Tibial nerve (tissue), 4 donors: ENCODE measurements around the gene RANBP17. TPM values are rescaled to one million over a fixed set of nuclear protein-coding genes. Genes with fewer than 3 reads are reported as not detected.
A peak's percentile ranks its signal among the peaks of the same experiment; 100 is the strongest.

Experiments
- DNase-seq, 2 donors: peaks; one replicate each; pipeline ENCODE4 v3.0.0-alpha.2; 2019; ENCODE audit warnings: low spot score in 2 of 2
- H3K27ac ChIP-seq, 4 donors: fragments of 200-600 bp; sonication (generic) in 3 of 4; one replicate each; pipeline ENCODE4 v1.5.1; 2017 to 2019; ENCODE audit warnings: mild to moderate bottlenecking in 1 of 4
- H3K27me3 ChIP-seq, 2 donors: fragments of 200-600 bp; sonication (generic) in 1 of 2; one replicate each; pipeline versions ENCODE4 v1.5.1 to v1.6.0; 2017 to 2019
- H3K36me3 ChIP-seq, 3 donors: fragments of 200-600 bp; sonication (generic); one replicate each; pipeline ENCODE4 v1.5.1; 2018 to 2019
- H3K4me1 ChIP-seq, 4 donors: fragments of 200-600 bp; sonication (generic) in 3 of 4; one replicate each; pipeline ENCODE4 v1.5.1; 2017 to 2019
- H3K4me3 ChIP-seq, 4 donors: fragments of 200-600 bp; sonication (generic) in 3 of 4; one replicate each; pipeline ENCODE4 v1.5.1; 2017 to 2019; ENCODE audit warnings: mild to moderate bottlenecking in 1 of 4, moderate library complexity in 1 of 4
- H3K9me3 ChIP-seq, 4 donors: fragments of 200-600 bp; sonication (generic) in 3 of 4; one replicate each; pipeline ENCODE4 v1.5.1; 2017 to 2019
- EP300 ChIP-seq, 2 donors: sonication (generic); formaldehyde crosslinking; IDR thresholded peaks; one replicate each; pipeline ENCODE4 v1.6.1; 2017; ENCODE audit warnings: antibody characterized with exemption in 2 of 2, mild to moderate bottlenecking in 1 of 2
- POLR2A ChIP-seq, 2 donors: fragments of 450-650 bp; IDR thresholded peaks; one replicate each; pipeline ENCODE4 v1.6.1; 2017; ENCODE audit warnings: antibody characterized with exemption in 2 of 2, mild to moderate bottlenecking in 2 of 2, moderate library complexity in 2 of 2
- WGBS, 2 donors: methylation state at CpG; one replicate each; pipeline ENCODE4 v1.1.5; 2018; 5-methylcytosine and 5-hydroxymethylcytosine counted together
- total RNA-seq, 4 donors: library from RNA; depleted of rRNA; stranded (reverse); fragments of >200 nt; gene quantifications; one replicate each; pipeline ENCODE4 v1.1.0, GENCODE V29; 2016
- TF ChIP-seq, protein P1 (sequence below), 5 experiments: fragments of 200-600 bp in 3 of 5; fragments of 450-650 bp in 2 of 5; sonication (generic) in 3 of 5; IDR thresholded peaks; one replicate each; pipeline ENCODE4 v1.5.1; 2016 to 2019; ENCODE audit warnings: antibody characterized with exemption in 5 of 5, mild to moderate bottlenecking in 3 of 5, moderate library complexity in 2 of 5

The RANBP17 gene
- total RNA-seq, 4 donors from 2014 or later: 10.8 to 34.5 (median 17.6) TPM

DNA sequence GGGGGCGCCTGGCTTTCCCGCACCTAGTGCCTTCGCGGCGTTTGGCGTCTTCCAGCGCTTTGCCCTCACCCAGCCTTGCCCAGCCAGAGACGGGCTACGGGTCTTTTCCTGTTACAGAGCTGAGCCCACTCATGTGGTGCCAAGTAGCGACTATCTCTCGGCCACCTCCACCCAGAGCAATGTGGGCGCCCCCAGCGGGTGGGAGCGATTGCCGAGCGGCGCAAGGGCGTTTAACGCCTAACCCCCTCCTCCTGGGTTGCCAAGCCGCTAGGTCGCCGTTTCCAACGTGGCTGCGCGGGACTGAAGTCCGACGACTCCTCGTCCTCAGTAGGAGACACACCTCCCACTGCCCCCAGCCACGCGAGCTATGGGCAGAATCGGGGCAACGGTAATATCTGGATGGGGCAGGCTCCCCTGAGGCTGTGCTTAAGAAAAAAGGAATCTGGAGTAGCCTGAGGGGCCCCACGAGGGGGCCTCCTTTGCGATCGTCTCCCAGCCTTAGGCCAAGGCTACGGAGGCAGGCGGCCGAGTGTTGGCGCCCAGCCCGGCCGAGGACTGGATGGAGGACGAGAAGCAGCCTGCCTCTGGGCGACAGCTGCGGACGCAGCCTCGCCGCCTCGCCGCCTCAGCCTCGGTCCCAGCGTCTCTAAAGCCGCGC, 453.0 kb downstream of the RANBP17 start:
- H3K4me3 ChIP-seq: peak overlapping the region in 1 of 4 donors; percentile 26
- DNase-seq: no peak
- H3K27me3 ChIP-seq: peaks cover 0 to 100% of the 10 kb centered on the region in 2 donors

DNA sequence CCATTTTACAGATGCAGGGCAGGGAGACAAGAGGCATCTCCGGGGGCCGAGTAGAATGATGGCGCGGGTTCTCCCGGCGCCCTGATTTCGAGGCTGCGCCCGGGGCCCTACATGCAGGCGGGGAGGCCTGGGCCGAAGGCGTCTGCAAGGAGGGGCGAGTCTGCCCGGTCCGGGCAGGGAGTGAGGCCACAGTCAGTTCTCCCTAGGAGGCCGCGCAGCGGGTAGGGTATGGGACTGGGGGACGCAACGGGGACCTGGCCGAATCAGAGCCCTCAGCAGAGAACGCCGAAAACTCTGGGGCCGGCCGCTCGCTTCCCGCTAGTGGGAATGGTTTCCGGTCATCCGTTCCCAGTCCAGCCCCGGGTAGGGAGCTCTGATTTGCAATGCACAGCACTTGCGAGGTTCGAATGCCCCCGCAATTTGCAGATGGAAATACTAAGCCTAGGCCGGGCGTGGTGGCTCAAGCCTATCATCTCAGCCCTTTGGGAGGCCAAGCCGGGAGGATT, 453.6 kb downstream of the RANBP17 start:
- no peaks in the 10 kb centered on the region for H3K9me3 ChIP-seq
- TF ChIP-seq, protein P1, sequence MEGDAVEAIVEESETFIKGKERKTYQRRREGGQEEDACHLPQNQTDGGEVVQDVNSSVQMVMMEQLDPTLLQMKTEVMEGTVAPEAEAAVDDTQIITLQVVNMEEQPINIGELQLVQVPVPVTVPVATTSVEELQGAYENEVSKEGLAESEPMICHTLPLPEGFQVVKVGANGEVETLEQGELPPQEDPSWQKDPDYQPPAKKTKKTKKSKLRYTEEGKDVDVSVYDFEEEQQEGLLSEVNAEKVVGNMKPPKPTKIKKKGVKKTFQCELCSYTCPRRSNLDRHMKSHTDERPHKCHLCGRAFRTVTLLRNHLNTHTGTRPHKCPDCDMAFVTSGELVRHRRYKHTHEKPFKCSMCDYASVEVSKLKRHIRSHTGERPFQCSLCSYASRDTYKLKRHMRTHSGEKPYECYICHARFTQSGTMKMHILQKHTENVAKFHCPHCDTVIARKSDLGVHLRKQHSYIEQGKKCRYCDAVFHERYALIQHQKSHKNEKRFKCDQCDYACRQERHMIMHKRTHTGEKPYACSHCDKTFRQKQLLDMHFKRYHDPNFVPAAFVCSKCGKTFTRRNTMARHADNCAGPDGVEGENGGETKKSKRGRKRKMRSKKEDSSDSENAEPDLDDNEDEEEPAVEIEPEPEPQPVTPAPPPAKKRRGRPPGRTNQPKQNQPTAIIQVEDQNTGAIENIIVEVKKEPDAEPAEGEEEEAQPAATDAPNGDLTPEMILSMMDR (IDR thresholded peaks at IDR 0.05): no peak
- TF ChIP-seq POLR2A (IDR thresholded peaks at IDR 0.05) (no peak), EP300 (IDR thresholded peaks at IDR 0.05) (no peak)
- WGBS, 2 donors: 4% methylated on average over 20 to 36 of the region's 36 CpGs
- H3K36me3 ChIP-seq: no peaks in the 10 kb centered on the region
- peaks cover 0 to 68% (median 36%) of the 10 kb centered on the region in 4 donors for H3K4me1 ChIP-seq
- no peak overlapping the region for H3K27ac ChIP-seq
- DNase-seq: no peak
- H3K27me3 ChIP-seq: peaks cover 0 to 100% of the 10 kb centered on the region in 2 donors
- peak overlapping the region in 1 of 4 donors; percentile 26 for H3K4me3 ChIP-seq

More for the DNA sequence above, 453.0 kb downstream of the RANBP17 start:
- no peaks in the 10 kb centered on the region for H3K9me3 ChIP-seq
- peaks cover 0 to 74% (median 36%) of the 10 kb centered on the region in 4 donors for H3K4me1 ChIP-seq
- TF ChIP-seq POLR2A (IDR thresholded peaks at IDR 0.05): no peak
- TF ChIP-seq EP300 (IDR thresholded peaks at IDR 0.05): no peak
- TF ChIP-seq, protein P1 (IDR thresholded peaks at IDR 0.05): no peak
- 2 to 12% methylated on average over 48 to 53 of the region's 53 CpGs for WGBS, 2 donors
- H3K27ac ChIP-seq: no peak overlapping the region
- no peaks in the 10 kb centered on the region for H3K36me3 ChIP-seq

DNA sequence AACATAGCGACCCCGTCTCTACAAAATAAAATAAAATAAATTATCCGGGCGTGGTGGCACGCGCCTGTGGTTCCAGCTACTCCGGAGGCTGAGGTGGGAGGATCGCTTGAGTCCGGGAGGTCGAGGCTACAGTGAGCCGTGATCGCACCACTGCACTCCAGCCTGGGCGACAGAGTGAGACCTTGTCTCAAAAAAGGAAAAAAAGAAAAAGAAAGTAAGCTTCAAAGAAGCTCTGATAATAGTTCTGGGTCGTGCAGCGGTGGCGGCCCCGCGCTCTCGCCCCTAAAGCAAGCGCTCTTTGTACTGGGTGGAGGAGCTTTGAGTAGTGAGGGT, 454.1 kb downstream of the RANBP17 start:
- Histone ChIP-seq H3K4me1 (peaks cover 0 to 64% (median 36%) of the 10 kb centered on the region in 4 donors), H3K9me3 (no peaks in the 10 kb centered on the region), H3K36me3 (no peaks in the 10 kb centered on the region), H3K27me3 (peaks cover 0 to 100% of the 10 kb centered on the region in 2 donors), H3K4me3 (peak overlapping the region in 2 of 4 donors; percentile 11 to 26), H3K27ac (no peak overlapping the region)
- DNase-seq: no peak
- 12 to 14% methylated on average over 20 of the region's 20 CpGs for WGBS, 2 donors
- no peak for TF ChIP-seq EP300 (IDR thresholded peaks at IDR 0.05)
- TF ChIP-seq POLR2A (IDR thresholded peaks at IDR 0.05): no peak
- TF ChIP-seq, protein P1 (IDR thresholded peaks at IDR 0.05): no peak

DNA sequence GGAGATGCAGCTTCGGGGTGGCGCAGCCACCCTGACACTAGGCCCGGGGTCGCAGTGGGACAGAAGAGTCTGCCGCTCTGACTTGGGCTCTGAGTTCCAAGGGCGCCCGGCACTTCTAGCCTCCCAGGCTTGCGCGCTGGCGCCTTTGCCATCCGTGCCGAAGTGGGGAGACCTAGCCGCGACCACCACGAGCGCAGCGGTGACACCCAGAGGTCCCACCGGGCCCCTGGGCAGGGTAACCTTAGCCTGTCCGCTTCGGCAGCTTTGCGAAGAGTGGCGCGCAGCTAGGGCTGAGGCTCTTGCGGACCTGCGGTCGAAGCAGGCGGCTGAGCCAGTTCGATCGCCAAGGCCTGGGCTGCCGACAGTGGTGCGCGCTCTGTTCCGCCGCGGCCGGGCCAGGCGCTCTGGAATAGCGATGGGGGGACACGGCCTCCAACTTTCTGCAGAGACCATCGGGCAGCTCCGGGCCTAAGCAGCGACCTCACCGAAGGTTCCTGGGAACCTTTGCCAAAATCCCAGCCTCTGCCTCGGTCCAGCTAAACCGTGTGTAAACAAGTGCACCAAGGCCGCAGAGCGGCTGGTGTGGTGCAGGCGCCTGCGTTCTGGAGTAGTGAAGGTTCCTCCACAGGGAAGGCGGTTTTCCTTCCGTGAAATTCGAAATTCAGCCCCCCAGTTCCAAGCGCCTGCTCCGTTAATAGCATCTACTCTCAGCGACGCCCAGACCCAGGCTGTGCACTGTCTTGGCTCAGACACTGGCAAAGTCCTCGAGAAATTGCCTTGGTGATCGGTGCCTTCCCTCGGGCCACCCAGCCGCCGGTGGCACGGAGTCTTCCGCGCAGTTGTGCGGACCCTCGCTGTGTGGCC, 454.7 kb downstream of the RANBP17 start:
- Histone ChIP-seq H3K4me1 (peaks cover 0 to 58% (median 32%) of the 10 kb centered on the region in 4 donors), H3K27me3 (peaks cover 0 to 99% of the 10 kb centered on the region in 2 donors), H3K9me3 (no peaks in the 10 kb centered on the region), H3K36me3 (no peaks in the 10 kb centered on the region), H3K27ac (no peak overlapping the region), H3K4me3 (peak overlapping the region in 2 of 4 donors; percentile 11 to 26)
- TF ChIP-seq EP300 (IDR thresholded peaks at IDR 0.05) (no peak), POLR2A (IDR thresholded peaks at IDR 0.05) (no peak)
- TF ChIP-seq, protein P1 (IDR thresholded peaks at IDR 0.05): no peak
- 7% methylated on average over 21 to 56 of the region's 66 CpGs for WGBS, 2 donors
- DNase-seq: no peak
